ENCODE measurements around the gene PDE7B. TPM values are rescaled to one million over a fixed set of nuclear protein-coding genes. Genes with fewer than 3 reads are reported as not detected.

PDE7B gene
- total and polyA plus RNA-seq, 4 donors: 0.75 to 5.2 (median 1.3) TPM

- Histone ChIP-seq H3K4me1 (ENCODE audit: control insufficient read depth in 4 of 4, insufficient read depth in 4 of 4, low read length in 3 of 4) (peaks cover 0 to 1% (median 0%) of the 10 kb centered on the region in 4 donors), H3K36me3 (ENCODE audit: control insufficient read depth in 4 of 4, insufficient read depth in 3 of 4, low read depth in 1 of 4, low read length in 3 of 4) (no peaks in the 10 kb centered on the region), H3K27me3 (ENCODE audit: control insufficient read depth in 4 of 4, insufficient read depth in 4 of 4, low read length in 3 of 4) (no peaks in the 10 kb centered on the region), H3K9me3 (ENCODE audit: control insufficient read depth in 4 of 4, low read length in 3 of 4) (no peaks in the 10 kb centered on the region), H3K27ac (ENCODE audit: low read depth in 1 of 2, low read length in 2 of 2) (no peak overlapping the region), H3K4me3 (ENCODE audit: low read depth in 1 of 3, low read length in 3 of 3) (no peak overlapping the region), H3K9ac (ENCODE audit: low read depth in 1 of 2, low read length in 2 of 2) (no peak overlapping the region)
- no peak for DNase-seq (ENCODE audit: low spot score)
- TF ChIP-seq YY1 (IDR thresholded peaks at IDR 0.05): no peak
- TF ChIP-seq MAX (IDR thresholded peaks at IDR 0.05): no peak
- TF ChIP-seq JUND (IDR thresholded peaks at IDR 0.05): peak in 1 of 2 donors; percentile 39
- TF ChIP-seq ZBTB33 (IDR thresholded peaks at IDR 0.05): no peak
- no peak for TF ChIP-seq ATF3 (IDR thresholded peaks at IDR 0.05)
- no peak for TF ChIP-seq EGR1 (IDR thresholded peaks at IDR 0.05; ENCODE audit: low read depth in 2 of 2)
- no peak for TF ChIP-seq FOXA2 (IDR thresholded peaks at IDR 0.05)
Observed at GRCh38 chr6:135922174-135922573, 70.7 kb downstream of the PDE7B start.

- Histone ChIP-seq H3K9ac (ENCODE audit: low read depth in 1 of 2, low read length in 2 of 2) (no peak overlapping the region), H3K27ac (ENCODE audit: low read depth in 1 of 2, low read length in 2 of 2) (no peak overlapping the region), H3K27me3 (ENCODE audit: control insufficient read depth in 4 of 4, insufficient read depth in 4 of 4, low read length in 3 of 4) (no peaks in the 10 kb centered on the region), H3K4me3 (ENCODE audit: low read depth in 1 of 3, low read length in 3 of 3) (no peak overlapping the region), H3K36me3 (ENCODE audit: control insufficient read depth in 4 of 4, insufficient read depth in 3 of 4, low read depth in 1 of 4, low read length in 3 of 4) (no peaks in the 10 kb centered on the region), H3K4me1 (ENCODE audit: control insufficient read depth in 4 of 4, insufficient read depth in 4 of 4, low read length in 3 of 4) (peaks cover 0 to 1% (median 0%) of the 10 kb centered on the region in 4 donors), H3K9me3 (ENCODE audit: control insufficient read depth in 4 of 4, low read length in 3 of 4) (no peaks in the 10 kb centered on the region)
- DNase-seq (ENCODE audit: low spot score): no peak
- 74% methylated on average over 3 of the region's 3 CpGs for WGBS
- TF ChIP-seq ZBTB33 (IDR thresholded peaks at IDR 0.05) (no peak), JUND (IDR thresholded peaks at IDR 0.05) (no peak), TAF1 (conservative IDR thresholded peaks at IDR 0.05) (no peak), GABPA (IDR thresholded peaks at IDR 0.05 in 1 of 2, conservative IDR thresholded peaks at IDR 0.05 in 1 of 2) (no peak), HNF4A (conservative IDR thresholded peaks at IDR 0.05) (no peak), RAD21 (IDR thresholded peaks at IDR 0.05) (no peak), MAX (IDR thresholded peaks at IDR 0.05) (no peak), RXRA (IDR thresholded peaks at IDR 0.05) (no peak)
Observed at GRCh38 chr6:135922746-135923145, 71.2 kb downstream of the PDE7B start.

GRCh38 chr6:135932651-135933050 lies 81.2 kb downstream of the PDE7B start:
- no peaks in the 10 kb centered on the region for H3K27me3 ChIP-seq (ENCODE audit: control insufficient read depth in 4 of 4, insufficient read depth in 4 of 4, low read length in 3 of 4)
- H3K36me3 ChIP-seq (ENCODE audit: control insufficient read depth in 4 of 4, insufficient read depth in 3 of 4, low read depth in 1 of 4, low read length in 3 of 4): no peaks in the 10 kb centered on the region
- no peaks in the 10 kb centered on the region for H3K9me3 ChIP-seq (ENCODE audit: control insufficient read depth in 4 of 4, low read length in 3 of 4)
- 63% methylated on average over 4 of the region's 4 CpGs for WGBS
- H3K4me1 ChIP-seq (ENCODE audit: control insufficient read depth in 4 of 4, insufficient read depth in 4 of 4, low read length in 3 of 4): no peaks in the 10 kb centered on the region
- H3K4me3 ChIP-seq (ENCODE audit: low read depth in 1 of 3, low read length in 3 of 3): no peak overlapping the region
- H3K27ac ChIP-seq (ENCODE audit: low read depth in 1 of 2, low read length in 2 of 2): no peak overlapping the region
- DNase-seq (ENCODE audit: low spot score): no peak
- TF ChIP-seq CTCF (IDR thresholded peaks at IDR 0.05; ENCODE audit: low read depth, low read length, missing input control): no peak
- peak; percentile 29 for TF ChIP-seq FOXA2 (IDR thresholded peaks at IDR 0.05)
- no peak for TF ChIP-seq HNF4G (IDR thresholded peaks at IDR 0.05)
- TF ChIP-seq TAF1 (conservative IDR thresholded peaks at IDR 0.05): no peak
- no peak for TF ChIP-seq MAX (IDR thresholded peaks at IDR 0.05)
- TF ChIP-seq HNF4A (conservative IDR thresholded peaks at IDR 0.05): peak in 1 of 2 donors; percentile 7
- no peak overlapping the region for H3K9ac ChIP-seq (ENCODE audit: low read depth in 1 of 2, low read length in 2 of 2)
